Activated B cell treated with CpG ODN at 0.5 μM for 24 hours (primary cell): Measurements from ENCODE around the gene LGMN. TPM values are rescaled to one million over a fixed set of nuclear protein-coding genes. Genes with fewer than 3 reads are reported as not detected.

Source experiments
- ATAC-seq: fragments of 200-7000 bp; cut with Tn5 transposase; one replicate; pipeline ENCODE4 v1.10.0; 2021; ENCODE audit warnings: low read depth, mild to moderate bottlenecking, moderate library complexity
- CTCF ChIA-PET: fragments of 350-600 bp; sonication (Branson Sonifier 250); formaldehyde crosslinking; loops from one replicate; lab custom pipeline; 2021; ENCODE audit warnings: antibody characterized with exemption; lab: Charles Lee
- POLR2A ChIA-PET: fragments of 350-600 bp; sonication (Branson Sonifier 250); formaldehyde crosslinking; loops from one replicate; lab custom pipeline; 2021; ENCODE audit warnings: antibody characterized with exemption; lab: Charles Lee
- DNase-seq: peaks from one replicate; pipeline ENCODE4 v3.0.0; 2022
- H3K27ac Mint-ChIP-seq: one replicate; pipeline ENCODE4 v1.8.0; 2020; ENCODE audit warnings: mixed read lengths
- H3K27me3 Mint-ChIP-seq: one replicate; pipeline ENCODE4 v1.8.0; 2021; ENCODE audit warnings: mixed read lengths
- H3K36me3 Mint-ChIP-seq: one replicate; pipeline ENCODE4 v1.8.0; 2021; ENCODE audit warnings: low read depth, mixed read lengths
- H3K4me1 Mint-ChIP-seq: one replicate; pipeline ENCODE4 v1.8.0; 2021; ENCODE audit warnings: mixed read lengths
- H3K4me3 Mint-ChIP-seq: one replicate; pipeline ENCODE4 v1.8.0; 2020; ENCODE audit warnings: mild to moderate bottlenecking, mixed read lengths
- H3K9me3 Mint-ChIP-seq: one replicate; pipeline ENCODE4 v1.8.0; 2020; ENCODE audit warnings: mixed read lengths
- CTCF ChIP-seq: fragments of 200-600 bp; IDR thresholded peaks from one replicate; pipeline ENCODE4 v1.8.0; 2022; ENCODE audit warnings: antibody characterized with exemption, mild to moderate bottlenecking
- intact Hi-C: fragments of 100-400 bp; cut with micrococcal nuclease; formaldehyde crosslinking; loops from one replicate; pipeline ENCODE4 v1.15.1; 2024
- total RNA-seq: library from RNA; stranded (reverse); gene quantifications from 2 replicates; pipeline ENCODE4 v1.2.3, GENCODE V29; 2022

LGMN gene
- total RNA-seq, 1 donor from 2014 or later, result 11.8 TPM

DNA sequence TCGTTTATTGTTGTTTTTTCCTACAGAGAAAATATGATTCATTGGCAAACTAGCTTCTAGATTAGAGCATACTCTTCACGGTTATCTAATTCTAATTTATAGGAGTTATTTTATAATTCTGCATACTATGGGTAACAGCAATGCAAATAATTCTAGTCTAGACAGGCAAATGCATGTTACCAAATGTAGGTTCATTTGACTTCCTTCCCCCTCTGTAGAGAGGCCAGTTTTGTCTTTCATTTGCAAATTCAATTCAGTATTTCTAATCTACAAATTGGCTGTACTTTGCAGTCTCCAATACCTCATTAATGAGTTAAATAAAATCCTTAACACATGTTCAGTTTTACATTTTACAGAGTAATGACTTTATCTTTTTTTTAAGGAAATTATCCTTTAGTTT lies 4.2 kb downstream of the LGMN start:
- Mint-ChIP-seq H3K4me3 (no peak overlapping the region), H3K9me3 (peaks cover 2% of the 10 kb centered on the region), H3K4me1 (peaks cover 42% of the 10 kb centered on the region), H3K36me3 (peaks cover 15% of the 10 kb centered on the region), H3K27ac (no peak overlapping the region), H3K27me3 (no peaks in the 10 kb centered on the region)
- intact Hi-C loops, result no loop called here
- ChIA-PET CTCF (no interaction called here), POLR2A (interaction anchor here (0.7 kb wide), 1 partner anchor 661 kb away, joined by 3 read pairs; no protein-coding TSS in a partner anchor)
- DNase-seq (no peak), ATAC-seq (no peak)
- TF ChIP-seq CTCF, result no peak

- Mint-ChIP-seq H3K4me1 (peaks cover 27% of the 10 kb centered on the region), H3K27me3 (no peaks in the 10 kb centered on the region), H3K9me3 (no peaks in the 10 kb centered on the region), H3K4me3 (no peak overlapping the region), H3K36me3 (peaks cover 10% of the 10 kb centered on the region), H3K27ac (no peak overlapping the region)
- intact Hi-C loops, result no loop called here
- POLR2A ChIA-PET, result no interaction called here
- no peak for DNase-seq
- ATAC-seq, result no peak
- TF ChIP-seq CTCF, result no peak
- CTCF ChIA-PET, result no interaction called here
These were observed 8.0 kb downstream of the LGMN start for GRCh38 chr14:92740440-92740839.

DNA sequence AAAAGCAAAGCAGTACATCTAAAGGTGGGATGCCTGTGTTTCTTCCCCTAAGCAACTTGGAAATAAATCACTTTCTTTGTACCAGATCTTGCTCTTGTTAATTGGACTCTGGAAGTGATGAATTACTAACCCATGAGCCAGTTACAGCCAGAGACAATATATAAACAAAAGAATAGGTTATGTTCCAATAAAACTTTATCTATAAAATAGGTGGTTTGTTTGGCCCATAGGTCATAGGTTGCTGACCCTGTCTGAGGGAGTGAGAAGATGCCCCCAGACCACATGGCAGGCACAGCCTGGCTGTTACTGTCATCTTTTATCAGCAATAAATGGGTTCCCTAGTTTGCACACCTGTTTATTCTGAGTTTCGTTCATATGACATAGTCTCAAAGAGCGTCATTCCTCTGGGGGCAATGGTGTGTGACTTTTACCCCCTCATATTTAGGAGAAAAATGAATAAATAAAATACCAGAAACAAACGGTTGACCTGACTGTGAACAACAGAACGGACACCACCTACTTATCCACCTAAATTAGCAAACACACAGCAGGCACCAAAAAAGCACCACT lies 10.7 kb downstream of the LGMN start:
- intact Hi-C loops, result no loop called here
- H3K9me3 Mint-ChIP-seq, result no peaks in the 10 kb centered on the region
- peak overlapping the region; percentile 46 for H3K27ac Mint-ChIP-seq
- DNase-seq, result no peak
- peaks cover 20% of the 10 kb centered on the region for H3K4me1 Mint-ChIP-seq
- no peak for ATAC-seq
- no peaks in the 10 kb centered on the region for H3K27me3 Mint-ChIP-seq
- ChIA-PET POLR2A (interaction anchor here (1.4 kb wide), 1 partner anchor 11 kb away, joined by 5 read pairs; the partner anchor contains the start of gene LGMN), CTCF (no interaction called here)
- no peak overlapping the region for H3K4me3 Mint-ChIP-seq
- no peak for TF ChIP-seq CTCF
- peaks cover 13% of the 10 kb centered on the region for H3K36me3 Mint-ChIP-seq

- POLR2A ChIA-PET, result interaction anchor here (1.4 kb wide), 1 partner anchor 11 kb away, joined by 5 read pairs; the partner anchor contains the start of gene LGMN
- intact Hi-C loops, result no loop called here
- Mint-ChIP-seq H3K36me3 (peaks cover 18% of the 10 kb centered on the region), H3K4me1 (peaks cover 20% of the 10 kb centered on the region), H3K27ac (peak overlapping the region; percentile 46), H3K9me3 (no peaks in the 10 kb centered on the region), H3K4me3 (no peak overlapping the region), H3K27me3 (no peaks in the 10 kb centered on the region)
- no peak for ATAC-seq
- TF ChIP-seq CTCF, result no peak
- DNase-seq, result no peak
- CTCF ChIA-PET, result no interaction called here
These were observed 11.2 kb downstream of the LGMN start for GRCh38 chr14:92737206-92737605.

DNA sequence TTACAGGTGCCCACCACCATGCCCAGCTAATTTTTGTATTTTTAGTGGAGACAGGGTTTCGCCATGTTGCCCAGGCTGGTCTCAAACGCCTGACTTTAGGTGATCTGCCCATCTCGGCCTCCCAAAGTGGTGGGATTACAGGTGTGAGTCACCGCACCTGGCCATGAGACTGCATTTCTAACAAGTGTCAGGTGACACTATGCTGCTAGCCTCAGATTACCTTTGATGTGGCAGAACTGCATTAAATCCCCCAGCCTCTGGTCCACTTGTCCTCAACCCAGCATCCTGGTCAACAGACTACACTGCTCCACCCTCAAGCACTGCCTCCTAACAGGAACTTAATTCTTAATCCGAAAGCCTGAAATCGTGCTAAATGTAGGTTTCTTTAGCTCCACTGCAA lies 13.1 kb downstream of the LGMN start:
- ChIA-PET POLR2A (interaction anchor here (0.7 kb wide), 1 partner anchor 13 kb away, joined by 4 read pairs; the partner anchor contains the start of gene LGMN), CTCF (no interaction called here)
- Mint-ChIP-seq H3K4me3 (no peak overlapping the region), H3K36me3 (peaks cover 30% of the 10 kb centered on the region), H3K27ac (no peak overlapping the region), H3K9me3 (peaks cover 1% of the 10 kb centered on the region), H3K27me3 (no peaks in the 10 kb centered on the region), H3K4me1 (peaks cover 20% of the 10 kb centered on the region)
- TF ChIP-seq CTCF, result no peak
- no peak for ATAC-seq
- intact Hi-C loops, result no loop called here
- no peak for DNase-seq
